Upper lobe of left lung (tissue), 6 donors: ENCODE measurements around the gene SBNO1. TPM values are rescaled to one million over a fixed set of nuclear protein-coding genes. Genes with fewer than 3 reads are reported as not detected.

Experiments
- ATAC-seq, 2 donors: fragments of 200-7000 bp; cut with Tn5 transposase; one replicate each; pipeline ENCODE4 v1.9.1; 2022; ENCODE audit warnings: mild to moderate bottlenecking in 2 of 2, moderate library complexity in 2 of 2; ENCODE audit not compliant: low FRiP score in 2 of 2
- DNase-seq, 2 donors: peaks; one replicate each; pipeline ENCODE4 v3.0.0-alpha.2; 2019 to 2020
- H3K27ac ChIP-seq, 4 donors: fragments of 200-600 bp; sonication (generic); one replicate each; pipeline ENCODE4 v1.5.1; 2016 to 2019
- H3K27me3 ChIP-seq, 4 donors: fragments of 200-600 bp; sonication (generic); one replicate each; pipeline ENCODE4 v1.5.1; 2017 to 2019
- H3K36me3 ChIP-seq, 4 donors: fragments of 200-600 bp; sonication (generic); one replicate each; pipeline ENCODE4 v1.5.1; 2016 to 2019
- H3K4me1 ChIP-seq, 4 donors: fragments of 200-600 bp; sonication (generic); one replicate each; pipeline ENCODE4 v1.5.1; 2018 to 2019
- H3K4me3 ChIP-seq, 4 donors: fragments of 200-600 bp; sonication (generic); one replicate each; pipeline ENCODE4 v1.5.1; 2017 to 2019; ENCODE audit warnings: mild to moderate bottlenecking in 2 of 4, moderate library complexity in 1 of 4
- H3K9me3 ChIP-seq, 4 donors: fragments of 200-600 bp; sonication (generic); one replicate each; pipeline ENCODE4 v1.5.1; 2018 to 2019
- EP300 ChIP-seq, 4 donors: sonication (generic); formaldehyde crosslinking; IDR thresholded peaks; one replicate each; pipeline ENCODE4 v1.5.1; 2017; ENCODE audit warnings: antibody characterized with exemption in 4 of 4, control low read depth in 2 of 4
- POLR2A ChIP-seq, 4 donors: fragments of 450-650 bp; IDR thresholded peaks; one replicate each; pipeline ENCODE4 v1.5.1; 2016 to 2017; ENCODE audit warnings: antibody characterized with exemption in 4 of 4, mild to moderate bottlenecking in 2 of 4
- POLR2AphosphoS5 ChIP-seq, 2 donors: sonication (generic); formaldehyde crosslinking; IDR thresholded peaks; one replicate each; pipeline ENCODE4 v1.5.1; 2017; ENCODE audit warnings: antibody characterized with exemption in 2 of 2
- WGBS, 2 donors: methylation state at CpG; one replicate each; pipeline ENCODE4 v1.1.5; 2017 to 2018; 5-methylcytosine and 5-hydroxymethylcytosine counted together
- total RNA-seq, 6 donors: library from RNA; depleted of rRNA in 4 of 6; stranded (reverse); fragments of >200 nt in 4 of 6; gene quantifications; one replicate each; pipeline versions ENCODE4 v1.1.0 to v1.2.1, GENCODE V29; 2016 to 2021
- TF ChIP-seq, protein P1 (sequence below), 6 experiments: fragments of 450-650 bp in 4 of 6; fragments of 200-600 bp in 2 of 6; sonication (generic) in 2 of 6; IDR thresholded peaks; one replicate each; pipeline ENCODE4 v1.5.1; 2016 to 2019; ENCODE audit warnings: antibody characterized with exemption in 6 of 6
- donor health status: DM: no; HTN: no; CAD: no; lungs with moderate emphysema.
- donor health status: DM: no; HTN: yes; CAD: no; lungs with severe emphysema.

Gene SBNO1
- total RNA-seq, 6 donors from 2014 or later = 7.5 to 25.2 (median 20.3) TPM

DNA sequence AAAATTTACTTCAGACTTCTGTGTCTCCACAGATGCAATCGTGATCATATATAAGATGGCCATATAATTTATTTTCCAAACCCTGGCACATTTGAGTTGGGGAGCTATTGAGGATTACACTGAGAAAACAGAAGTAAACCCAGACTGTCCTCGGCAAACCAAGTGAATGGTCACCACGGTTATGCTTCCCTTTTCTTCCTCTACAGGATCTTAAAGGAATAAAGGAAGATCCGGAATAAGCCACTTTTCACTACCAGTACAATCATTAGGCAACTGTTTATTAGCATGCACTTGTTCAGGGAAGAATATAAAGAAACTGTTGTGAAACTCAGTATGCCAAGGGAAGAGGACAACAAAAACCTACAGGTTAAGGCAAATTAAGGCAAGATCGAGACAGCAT lies 27.6 kb downstream of the SBNO1 start:
- ATAC-seq (no peak), DNase-seq (no peak)
- Histone ChIP-seq H3K4me3 (no peak overlapping the region), H3K27ac (no peak overlapping the region), H3K9me3 (no peaks in the 10 kb centered on the region), H3K27me3 (no peaks in the 10 kb centered on the region), H3K36me3 (peaks cover 6 to 87% (median 45%) of the 10 kb centered on the region in 4 donors), H3K4me1 (no peaks in the 10 kb centered on the region)
- 77 to 81% methylated on average over 5 of the region's 5 CpGs for WGBS, 2 donors
- TF ChIP-seq EP300 (IDR thresholded peaks at IDR 0.05) (no peak), POLR2AphosphoS5 (IDR thresholded peaks at IDR 0.05) (no peak), POLR2A (IDR thresholded peaks at IDR 0.05) (no peak)
- TF ChIP-seq, protein P1, sequence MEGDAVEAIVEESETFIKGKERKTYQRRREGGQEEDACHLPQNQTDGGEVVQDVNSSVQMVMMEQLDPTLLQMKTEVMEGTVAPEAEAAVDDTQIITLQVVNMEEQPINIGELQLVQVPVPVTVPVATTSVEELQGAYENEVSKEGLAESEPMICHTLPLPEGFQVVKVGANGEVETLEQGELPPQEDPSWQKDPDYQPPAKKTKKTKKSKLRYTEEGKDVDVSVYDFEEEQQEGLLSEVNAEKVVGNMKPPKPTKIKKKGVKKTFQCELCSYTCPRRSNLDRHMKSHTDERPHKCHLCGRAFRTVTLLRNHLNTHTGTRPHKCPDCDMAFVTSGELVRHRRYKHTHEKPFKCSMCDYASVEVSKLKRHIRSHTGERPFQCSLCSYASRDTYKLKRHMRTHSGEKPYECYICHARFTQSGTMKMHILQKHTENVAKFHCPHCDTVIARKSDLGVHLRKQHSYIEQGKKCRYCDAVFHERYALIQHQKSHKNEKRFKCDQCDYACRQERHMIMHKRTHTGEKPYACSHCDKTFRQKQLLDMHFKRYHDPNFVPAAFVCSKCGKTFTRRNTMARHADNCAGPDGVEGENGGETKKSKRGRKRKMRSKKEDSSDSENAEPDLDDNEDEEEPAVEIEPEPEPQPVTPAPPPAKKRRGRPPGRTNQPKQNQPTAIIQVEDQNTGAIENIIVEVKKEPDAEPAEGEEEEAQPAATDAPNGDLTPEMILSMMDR (IDR thresholded peaks at IDR 0.05) = no peak

GRCh38 chr12:123336530-123336929 lies 28.1 kb downstream of the SBNO1 start:
- H3K27ac ChIP-seq = no peak overlapping the region
- no peaks in the 10 kb centered on the region for H3K4me1 ChIP-seq
- no peaks in the 10 kb centered on the region for H3K9me3 ChIP-seq
- no peaks in the 10 kb centered on the region for H3K27me3 ChIP-seq
- DNase-seq = no peak
- TF ChIP-seq POLR2A (IDR thresholded peaks at IDR 0.05) = no peak
- no peak for TF ChIP-seq EP300 (IDR thresholded peaks at IDR 0.05)
- TF ChIP-seq, protein P1 (IDR thresholded peaks at IDR 0.05) = no peak
- TF ChIP-seq POLR2AphosphoS5 (IDR thresholded peaks at IDR 0.05) = no peak
- H3K36me3 ChIP-seq = peaks cover 6 to 88% (median 47%) of the 10 kb centered on the region in 4 donors
- 91% methylated on average over 8 of the region's 8 CpGs for WGBS, 2 donors
- no peak for ATAC-seq
- H3K4me3 ChIP-seq = no peak overlapping the region

GRCh38 chr12:123335490-123335889 lies 29.2 kb downstream of the SBNO1 start:
- H3K27ac ChIP-seq = no peak overlapping the region
- 86 to 90% methylated on average over 3 of the region's 3 CpGs for WGBS, 2 donors
- TF ChIP-seq EP300 (IDR thresholded peaks at IDR 0.05) (no peak), POLR2A (IDR thresholded peaks at IDR 0.05) (no peak), POLR2AphosphoS5 (IDR thresholded peaks at IDR 0.05) (no peak)
- TF ChIP-seq, protein P1 (IDR thresholded peaks at IDR 0.05) = no peak
- H3K4me3 ChIP-seq = no peak overlapping the region
- H3K27me3 ChIP-seq = no peaks in the 10 kb centered on the region
- no peaks in the 10 kb centered on the region for H3K9me3 ChIP-seq
- no peak for ATAC-seq
- DNase-seq = no peak
- no peaks in the 10 kb centered on the region for H3K4me1 ChIP-seq
- H3K36me3 ChIP-seq = peaks cover 6 to 88% (median 48%) of the 10 kb centered on the region in 4 donors

DNA sequence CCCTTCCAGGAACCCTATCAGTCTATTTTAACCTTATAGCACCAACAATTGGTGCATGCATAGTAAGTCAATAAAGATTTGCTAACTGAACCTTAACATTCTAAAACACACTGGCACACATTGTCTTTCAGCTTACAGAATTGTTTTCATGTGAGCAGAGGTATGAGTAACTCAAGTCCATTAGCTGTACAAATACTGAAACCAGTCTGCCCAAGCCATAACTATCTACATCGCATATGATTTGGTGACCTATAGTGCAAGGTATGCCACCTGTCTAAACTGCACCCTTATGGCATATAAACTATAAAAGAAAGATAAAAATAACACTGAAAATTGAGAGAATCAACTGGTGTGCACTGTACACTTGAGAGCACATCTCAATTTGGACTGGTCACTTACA lies 34.8 kb downstream of the SBNO1 start:
- Histone ChIP-seq H3K27me3 (no peaks in the 10 kb centered on the region), H3K4me3 (no peak overlapping the region), H3K27ac (no peak overlapping the region), H3K9me3 (no peaks in the 10 kb centered on the region), H3K4me1 (no peaks in the 10 kb centered on the region), H3K36me3 (peaks cover 34 to 95% (median 68%) of the 10 kb centered on the region in 4 donors)
- TF ChIP-seq POLR2AphosphoS5 (IDR thresholded peaks at IDR 0.05) = no peak
- no peak for TF ChIP-seq POLR2A (IDR thresholded peaks at IDR 0.05)
- TF ChIP-seq, protein P1 (IDR thresholded peaks at IDR 0.05) = no peak
- TF ChIP-seq EP300 (IDR thresholded peaks at IDR 0.05) = no peak
- ATAC-seq (no peak), DNase-seq (no peak)
- 96 to 100% methylated on average over 1 of the region's 1 CpG for WGBS, 2 donors

GRCh38 chr12:123319826-123320225 lies 44.8 kb downstream of the SBNO1 start:
- Histone ChIP-seq H3K36me3 (peaks cover 43 to 99% (median 87%) of the 10 kb centered on the region in 4 donors), H3K4me3 (no peak overlapping the region), H3K27ac (no peak overlapping the region), H3K4me1 (no peaks in the 10 kb centered on the region), H3K9me3 (no peaks in the 10 kb centered on the region), H3K27me3 (no peaks in the 10 kb centered on the region)
- DNase-seq (no peak), ATAC-seq (no peak)
- TF ChIP-seq POLR2A (IDR thresholded peaks at IDR 0.05) (no peak), EP300 (IDR thresholded peaks at IDR 0.05) (no peak), POLR2AphosphoS5 (IDR thresholded peaks at IDR 0.05) (no peak)
- TF ChIP-seq, protein P1 (IDR thresholded peaks at IDR 0.05) = no peak
- 97 to 98% methylated on average over 6 of the region's 6 CpGs for WGBS, 2 donors
